ENCODE data around the gene TM9SF2.

DNA sequence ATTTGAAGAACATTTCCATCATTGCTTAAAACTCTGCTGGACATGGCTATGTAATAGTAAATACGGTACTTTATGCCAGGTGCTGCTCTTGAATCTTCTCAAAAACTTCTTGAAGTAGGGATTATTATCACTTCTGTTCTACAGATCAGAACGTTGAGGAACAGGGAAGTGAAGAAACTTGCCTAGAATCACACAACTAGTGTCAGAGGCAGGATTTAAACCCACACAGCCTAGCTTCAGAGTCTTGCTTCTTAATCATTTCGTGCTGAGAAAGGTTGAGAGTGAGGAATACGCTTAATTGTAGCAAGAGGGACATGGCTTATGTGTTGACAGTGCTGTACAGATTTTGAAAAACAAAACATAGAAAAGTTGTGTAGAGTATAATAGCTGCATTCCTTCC lies 13.5 kb downstream of the TM9SF2 start:
- TF ChIP-seq, protein P1, sequence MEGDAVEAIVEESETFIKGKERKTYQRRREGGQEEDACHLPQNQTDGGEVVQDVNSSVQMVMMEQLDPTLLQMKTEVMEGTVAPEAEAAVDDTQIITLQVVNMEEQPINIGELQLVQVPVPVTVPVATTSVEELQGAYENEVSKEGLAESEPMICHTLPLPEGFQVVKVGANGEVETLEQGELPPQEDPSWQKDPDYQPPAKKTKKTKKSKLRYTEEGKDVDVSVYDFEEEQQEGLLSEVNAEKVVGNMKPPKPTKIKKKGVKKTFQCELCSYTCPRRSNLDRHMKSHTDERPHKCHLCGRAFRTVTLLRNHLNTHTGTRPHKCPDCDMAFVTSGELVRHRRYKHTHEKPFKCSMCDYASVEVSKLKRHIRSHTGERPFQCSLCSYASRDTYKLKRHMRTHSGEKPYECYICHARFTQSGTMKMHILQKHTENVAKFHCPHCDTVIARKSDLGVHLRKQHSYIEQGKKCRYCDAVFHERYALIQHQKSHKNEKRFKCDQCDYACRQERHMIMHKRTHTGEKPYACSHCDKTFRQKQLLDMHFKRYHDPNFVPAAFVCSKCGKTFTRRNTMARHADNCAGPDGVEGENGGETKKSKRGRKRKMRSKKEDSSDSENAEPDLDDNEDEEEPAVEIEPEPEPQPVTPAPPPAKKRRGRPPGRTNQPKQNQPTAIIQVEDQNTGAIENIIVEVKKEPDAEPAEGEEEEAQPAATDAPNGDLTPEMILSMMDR (conservative IDR thresholded peaks at IDR 0.05; ENCODE audit: low read depth, low read length), result no peak
- no peak for TF ChIP-seq EZH2 (IDR thresholded peaks at IDR 0.05; ENCODE audit: low read length, unreplicated experiment)

All from PC-3 (cell line).